Mesothelial cell of epicardium (in vitro differentiated cells): ENCODE data around the gene VIPAS39. TPM values are rescaled to one million over a fixed set of nuclear protein-coding genes. Genes with fewer than 3 reads are reported as not detected.

Source experiments
- DNase-seq, 2 experiments: peaks; one replicate each; pipeline ENCODE4 v3.0.0; 2021; ENCODE audit warnings: low spot score in 2 of 2; ENCODE audit not compliant: unreplicated experiment in 2 of 2
- H3K27ac Mint-ChIP-seq: 2 replicates; pipeline ENCODE4 v1.8.0; 2021; ENCODE audit warnings: mixed read lengths
- H3K27me3 Mint-ChIP-seq: 2 replicates; pipeline ENCODE4 v1.8.0; 2021; ENCODE audit warnings: low read depth, mixed read lengths
- H3K36me3 Mint-ChIP-seq: 2 replicates; pipeline ENCODE4 v1.8.0; 2021; ENCODE audit warnings: mixed read lengths
- H3K4me1 Mint-ChIP-seq: 2 replicates; pipeline ENCODE4 v1.8.0; 2021; ENCODE audit warnings: mixed read lengths
- H3K4me3 Mint-ChIP-seq: 2 replicates; pipeline ENCODE4 v1.8.0; 2021; ENCODE audit warnings: mild to moderate bottlenecking, moderate library complexity, mixed read lengths
- H3K9me3 Mint-ChIP-seq: 2 replicates; pipeline ENCODE4 v1.8.0; 2021; ENCODE audit warnings: mixed read lengths
- CTCF ChIP-seq: fragments of 200-600 bp; sonication (generic); IDR thresholded peaks from one replicate; pipeline ENCODE4 v1.5.0; 2021; ENCODE audit warnings: antibody characterized with exemption; ENCODE audit not compliant: unreplicated experiment
- total RNA-seq: library from RNA; stranded (reverse); gene quantifications from 3 replicates; pipeline ENCODE4 v1.2.1, GENCODE V29; 2021

Gene VIPAS39
- total RNA-seq, 1 donor from 2014 or later: 25.8 TPM

GRCh38 chr14:77390188-77390587 is 67.2 kb downstream of the VIPAS39 start:
- no peak overlapping the region for H3K27ac Mint-ChIP-seq
- H3K4me3 Mint-ChIP-seq: no peak overlapping the region
- no peak for TF ChIP-seq CTCF
- no peaks in the 10 kb centered on the region for H3K4me1 Mint-ChIP-seq
- H3K36me3 Mint-ChIP-seq: peaks cover 2% of the 10 kb centered on the region
- no peaks in the 10 kb centered on the region for H3K9me3 Mint-ChIP-seq
- no peaks in the 10 kb centered on the region for H3K27me3 Mint-ChIP-seq
- DNase-seq: no peak

- no peak for TF ChIP-seq CTCF
- Mint-ChIP-seq H3K4me1 (peaks cover 21% of the 10 kb centered on the region), H3K27me3 (no peaks in the 10 kb centered on the region), H3K9me3 (no peaks in the 10 kb centered on the region), H3K27ac (no peak overlapping the region), H3K4me3 (no peak overlapping the region), H3K36me3 (no peaks in the 10 kb centered on the region)
- no peak for DNase-seq
These were observed 78.7 kb downstream of the VIPAS39 start for GRCh38 chr14:77378701-77379100.

GRCh38 chr14:77377502-77377844 is 79.9 kb downstream of the VIPAS39 start:
- Mint-ChIP-seq H3K4me1 (peaks cover 32% of the 10 kb centered on the region), H3K9me3 (no peaks in the 10 kb centered on the region), H3K27ac (no peak overlapping the region), H3K27me3 (no peaks in the 10 kb centered on the region), H3K36me3 (no peaks in the 10 kb centered on the region), H3K4me3 (no peak overlapping the region)
- TF ChIP-seq CTCF: no peak
- no peak for DNase-seq

- H3K4me1 Mint-ChIP-seq: peaks cover 37% of the 10 kb centered on the region
- no peak for TF ChIP-seq CTCF
- no peaks in the 10 kb centered on the region for H3K9me3 Mint-ChIP-seq
- no peaks in the 10 kb centered on the region for H3K36me3 Mint-ChIP-seq
- H3K27ac Mint-ChIP-seq: peak within 1 kb of the TSS; percentile 94
- no peaks in the 10 kb centered on the region for H3K27me3 Mint-ChIP-seq
- peak; percentile 75 to 87 for DNase-seq
- peak within 1 kb of the TSS; percentile 87 for H3K4me3 Mint-ChIP-seq
These were observed 80.5 kb downstream of the VIPAS39 start, which contains the start of the genes SAMD15 and TMED8 for GRCh38 chr14:77376771-77377501. TSS of gene SAMD15 (plus strand) at chr14:77377379. CDS start at chr14:77377419, 40 bp downstream. TSS of gene TMED8 (minus strand) at chr14:77377094. CDS start at chr14:77377053, 41 bp downstream.

Other genes with a start within 250 kb of the VIPAS39 start
- gene NGB, start 186.4 kb downstream of the VIPAS39 start, total RNA-seq: not detected in 3 replicates
- 40.5 to 46.1 TPM (median 45.3 TPM) in 3 replicates for gene POMT2, start 136.7 kb downstream of the VIPAS39 start, total RNA-seq
- 20.7 to 24.0 TPM (median 23.5 TPM) in 3 replicates for gene GSTZ1, start 136.6 kb downstream of the VIPAS39 start, total RNA-seq
- 14.1 to 14.4 TPM (median 14.4 TPM) in 3 replicates for gene TMED8, start 80.5 kb downstream of the VIPAS39 start, total RNA-seq
- 2.0 to 3.4 TPM (median 2.1 TPM) in 3 replicates for gene SAMD15, start 80.2 kb downstream of the VIPAS39 start, total RNA-seq
- 0.63 to 1.1 TPM (median 0.84 TPM) in 3 replicates for gene NOXRED1, start 34.1 kb downstream of the VIPAS39 start, total RNA-seq
- 99.9 to 125 TPM (median 119 TPM) in 3 replicates for gene AHSA1, start 492 bp upstream of the VIPAS39 start, total RNA-seq
- 0.18 to 0.25 TPM (median 0.24 TPM) in 3 replicates for gene ISM2, start 41.2 kb upstream of the VIPAS39 start, total RNA-seq
- 34.1 to 36.6 TPM (median 35.8 TPM) in 3 replicates for gene SPTLC2, start 159.0 kb upstream of the VIPAS39 start, total RNA-seq